WERI-Rb-1 (cell line): ENCODE results near the gene RPS19BP1.
"Not testable (repeated sequence)": the region's sequence is repeated elsewhere in the genome, so short reads cannot be mapped to it uniquely, and the experiment has no call there.

Experiments used
- DNase-seq: peaks from one replicate; pipeline ENCODE4 v3.0.0-alpha.2; 2020
- H3K27ac ChIP-seq: fragments of 250-450 bp; sonication (Bioruptor Pico); 2 replicates; pipeline ENCODE4 v1.5.1; 2020; ENCODE audit warnings: mild to moderate bottlenecking, moderate library complexity
- H3K27me3 ChIP-seq: fragments of 250-450 bp; sonication (Bioruptor Pico); 2 replicates; pipeline ENCODE4 v1.5.1; 2021; ENCODE audit warnings: mild to moderate bottlenecking, low read depth, moderate library complexity; ENCODE audit not compliant: insufficient read depth, severe bottlenecking
- H3K36me3 ChIP-seq: fragments of 250-450 bp; sonication (Bioruptor Pico); 2 replicates; pipeline ENCODE4 v1.5.1; 2020; ENCODE audit warnings: mild to moderate bottlenecking, moderate library complexity
- H3K4me3 ChIP-seq: 2 replicates; pipeline ENCODE4 v1.5.1; 2011; ENCODE audit warnings: low read depth, mild to moderate bottlenecking, control low read depth, low read length
- H3K9me3 ChIP-seq: fragments of 250-450 bp; sonication (Bioruptor Pico); 2 replicates; pipeline ENCODE4 v1.5.1; 2021; ENCODE audit warnings: mild to moderate bottlenecking, moderate library complexity; ENCODE audit not compliant: severe bottlenecking
- TF ChIP-seq, protein P1 (sequence below): IDR thresholded peaks from 2 replicates; pipeline ENCODE4 v1.5.1; 2011; ENCODE audit warnings: low read depth, mild to moderate bottlenecking, control low read depth, inconsistent platforms, low read length

Gene RPS19BP1

DNA sequence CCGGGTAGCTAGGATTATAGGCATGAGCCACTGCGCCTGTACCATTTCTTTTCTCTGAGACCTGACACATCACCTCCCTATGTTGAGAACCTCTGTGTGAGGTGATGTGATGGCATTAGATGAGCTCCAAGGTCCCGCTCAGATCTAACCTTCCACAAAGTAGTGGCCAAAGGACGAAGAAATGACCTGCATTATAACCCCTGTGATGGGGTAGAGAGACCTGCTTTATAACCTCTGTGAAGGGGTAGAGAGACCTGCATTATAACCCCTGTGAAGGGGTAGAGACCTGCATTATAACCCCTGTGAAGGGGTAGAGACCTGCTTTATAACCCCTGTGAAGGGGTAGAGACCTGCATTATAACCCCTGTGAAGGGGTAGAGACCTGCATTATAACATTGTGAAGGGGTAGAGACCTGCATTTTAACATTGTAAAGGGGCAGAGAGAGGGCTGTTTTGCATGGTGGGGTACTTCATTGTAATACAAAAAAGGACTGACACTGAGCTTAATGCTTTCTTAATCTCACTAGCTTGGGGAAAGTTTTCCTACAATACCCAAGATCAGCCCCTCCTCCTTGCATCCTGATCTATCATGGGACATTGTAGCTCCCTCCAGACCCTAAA, 21.9 kb downstream of the RPS19BP1 start:
- no peaks in the 10 kb centered on the region for H3K27me3 ChIP-seq
- no peak overlapping the region for H3K4me3 ChIP-seq
- no peaks in the 10 kb centered on the region for H3K9me3 ChIP-seq
- TF ChIP-seq, protein P1, sequence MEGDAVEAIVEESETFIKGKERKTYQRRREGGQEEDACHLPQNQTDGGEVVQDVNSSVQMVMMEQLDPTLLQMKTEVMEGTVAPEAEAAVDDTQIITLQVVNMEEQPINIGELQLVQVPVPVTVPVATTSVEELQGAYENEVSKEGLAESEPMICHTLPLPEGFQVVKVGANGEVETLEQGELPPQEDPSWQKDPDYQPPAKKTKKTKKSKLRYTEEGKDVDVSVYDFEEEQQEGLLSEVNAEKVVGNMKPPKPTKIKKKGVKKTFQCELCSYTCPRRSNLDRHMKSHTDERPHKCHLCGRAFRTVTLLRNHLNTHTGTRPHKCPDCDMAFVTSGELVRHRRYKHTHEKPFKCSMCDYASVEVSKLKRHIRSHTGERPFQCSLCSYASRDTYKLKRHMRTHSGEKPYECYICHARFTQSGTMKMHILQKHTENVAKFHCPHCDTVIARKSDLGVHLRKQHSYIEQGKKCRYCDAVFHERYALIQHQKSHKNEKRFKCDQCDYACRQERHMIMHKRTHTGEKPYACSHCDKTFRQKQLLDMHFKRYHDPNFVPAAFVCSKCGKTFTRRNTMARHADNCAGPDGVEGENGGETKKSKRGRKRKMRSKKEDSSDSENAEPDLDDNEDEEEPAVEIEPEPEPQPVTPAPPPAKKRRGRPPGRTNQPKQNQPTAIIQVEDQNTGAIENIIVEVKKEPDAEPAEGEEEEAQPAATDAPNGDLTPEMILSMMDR, result no peak
- peaks cover 91% of the 10 kb centered on the region for H3K36me3 ChIP-seq
- H3K27ac ChIP-seq, result no peak overlapping the region
- DNase-seq, result no peak

DNA sequence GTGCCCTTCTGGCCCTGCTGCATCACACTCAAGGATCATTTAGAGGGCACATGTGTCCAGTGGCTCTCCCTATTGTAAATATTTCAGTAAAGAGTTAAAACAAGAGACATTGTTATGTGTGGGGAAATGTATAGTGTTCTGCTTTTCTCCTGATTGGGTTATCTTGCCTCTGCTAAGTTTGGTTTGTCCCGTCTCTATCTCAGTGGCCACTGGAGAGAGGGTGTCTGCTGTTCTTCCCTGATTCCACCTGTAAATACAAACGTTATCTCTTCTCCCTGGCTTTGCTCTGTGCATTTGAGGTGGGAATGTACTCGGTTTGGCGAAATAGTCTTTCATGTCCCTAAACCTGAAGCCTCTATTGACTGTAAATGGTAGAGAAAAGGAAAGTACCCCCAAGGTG, 24.2 kb downstream of the RPS19BP1 start:
- no peaks in the 10 kb centered on the region for H3K9me3 ChIP-seq
- H3K36me3 ChIP-seq, result peaks cover 91% of the 10 kb centered on the region

DNA sequence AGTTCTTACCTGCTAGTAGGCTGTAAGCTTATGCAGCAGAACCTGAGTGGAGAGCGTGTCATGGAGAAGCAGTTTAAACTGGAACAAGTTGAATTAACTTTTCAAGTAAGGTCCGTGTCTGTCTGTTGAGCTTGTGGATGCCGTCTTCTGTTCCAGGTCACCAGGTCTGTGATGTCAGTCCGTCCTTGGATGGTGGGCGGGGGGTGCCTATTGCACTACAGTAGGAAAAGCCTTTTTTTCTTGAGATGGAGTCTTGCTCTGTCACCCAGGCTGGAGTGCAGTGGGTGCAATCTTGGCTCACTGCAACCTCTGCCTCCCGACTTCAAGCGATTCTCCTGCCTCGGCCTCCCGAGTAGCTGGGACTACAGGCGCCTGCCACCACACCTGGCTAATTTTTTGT, 25.5 kb downstream of the RPS19BP1 start:
- not testable (repeated sequence) for H3K27ac ChIP-seq, H3K9me3 ChIP-seq, DNase-seq, H3K4me3 ChIP-seq, H3K27me3 ChIP-seq
- H3K36me3 ChIP-seq, result peaks cover 78% of the 10 kb centered on the region

More for the DNA sequence above, 24.2 kb downstream of the RPS19BP1 start:
- no peaks in the 10 kb centered on the region for H3K27me3 ChIP-seq
- DNase-seq, result no peak
- H3K27ac ChIP-seq, result no peak overlapping the region
- no peak overlapping the region for H3K4me3 ChIP-seq
- TF ChIP-seq, protein P1, result no peak

DNA sequence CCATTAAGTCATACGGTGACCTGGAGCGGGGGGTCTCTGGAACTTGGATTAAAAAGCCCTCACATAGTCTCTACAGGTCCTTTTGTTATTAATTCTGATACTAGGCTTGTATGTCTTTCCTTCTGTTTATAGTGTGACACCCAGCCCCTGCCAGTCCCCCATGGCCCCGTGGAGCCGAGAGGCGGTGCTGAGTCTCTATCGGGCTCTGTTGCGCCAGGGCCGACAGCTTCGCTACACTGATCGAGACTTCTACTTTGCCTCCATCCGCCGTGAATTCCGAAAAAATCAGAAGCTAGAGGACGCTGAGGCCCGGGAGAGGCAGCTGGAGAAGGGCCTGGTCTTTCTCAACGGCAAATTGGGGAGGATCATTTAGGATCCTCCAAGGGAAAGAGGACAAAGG, 28.5 kb downstream of the RPS19BP1 start:
- no peak overlapping the region for H3K4me3 ChIP-seq
- H3K36me3 ChIP-seq, result peaks cover 54% of the 10 kb centered on the region
- no peaks in the 10 kb centered on the region for H3K27me3 ChIP-seq
- no peaks in the 10 kb centered on the region for H3K9me3 ChIP-seq
- TF ChIP-seq, protein P1, result no peak
- no peak overlapping the region for H3K27ac ChIP-seq
- no peak for DNase-seq

DNA sequence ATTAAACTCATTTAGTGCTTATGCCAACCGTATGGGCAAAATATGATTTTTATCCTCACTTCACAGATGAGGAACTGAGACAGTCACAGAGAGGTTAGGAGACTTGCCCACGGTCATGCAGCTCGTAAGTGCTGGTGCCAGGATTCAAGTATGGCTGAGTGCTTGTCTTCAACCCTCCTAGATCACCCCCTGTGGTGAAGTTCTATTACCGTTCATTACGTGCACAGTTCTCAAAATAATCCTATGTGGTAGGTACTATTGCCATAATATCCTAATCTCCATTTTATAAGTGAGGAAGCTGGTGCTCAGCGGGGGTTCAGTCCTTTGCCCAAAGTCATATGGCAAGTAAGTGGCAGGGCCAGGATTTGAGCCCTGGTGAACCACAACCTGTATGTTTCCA, 28.9 kb downstream of the RPS19BP1 start:
- Histone ChIP-seq H3K9me3 (no peaks in the 10 kb centered on the region), H3K36me3 (peaks cover 52% of the 10 kb centered on the region), H3K4me3 (no peak overlapping the region), H3K27ac (no peak overlapping the region; the same call in 1 of the 2 replicates), H3K27me3 (no peaks in the 10 kb centered on the region)
- no peak for DNase-seq
- TF ChIP-seq, protein P1, result no peak

DNA sequence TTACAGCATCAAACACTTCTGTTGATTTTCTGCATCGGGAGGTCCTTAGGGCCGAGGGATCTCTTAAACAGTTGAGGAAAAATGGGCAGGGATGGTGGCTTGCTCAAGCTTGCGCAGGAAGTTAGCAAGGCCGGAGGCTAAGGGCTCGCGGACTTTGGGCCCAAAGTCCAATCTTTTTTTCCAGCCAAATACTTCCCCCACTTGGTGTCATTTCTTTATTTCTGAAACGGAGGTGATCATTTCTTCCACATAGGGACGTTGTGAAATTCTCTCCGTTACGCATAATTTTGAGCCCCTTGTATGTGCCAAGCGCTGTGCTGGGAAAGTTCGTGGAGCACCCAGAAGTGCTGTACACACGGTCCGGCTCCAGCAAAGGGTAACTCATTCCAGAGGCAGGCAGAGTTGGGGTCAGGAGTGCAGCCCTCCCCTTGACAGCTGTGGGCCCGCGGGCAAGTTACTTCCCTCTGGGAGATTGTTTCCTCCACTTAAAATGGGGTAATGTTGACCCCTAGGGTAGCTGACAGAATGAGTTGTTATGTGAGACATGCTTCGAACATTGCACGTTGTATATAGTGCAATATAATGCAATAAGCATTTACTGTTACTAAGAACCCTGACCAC, 29.6 kb downstream of the RPS19BP1 start:
- H3K36me3 ChIP-seq, result peaks cover 44% of the 10 kb centered on the region
- no peak for DNase-seq
- no peaks in the 10 kb centered on the region for H3K9me3 ChIP-seq
- peak overlapping the region; percentile 78 for H3K4me3 ChIP-seq
- peak overlapping the region; percentile 82 for H3K27ac ChIP-seq
- H3K27me3 ChIP-seq, result no peaks in the 10 kb centered on the region
- TF ChIP-seq, protein P1, result no peak
